ENCODE measurements around the gene BLACAT1. TPM values are rescaled to one million over a fixed set of nuclear protein-coding genes. Genes with fewer than 3 reads are reported as not detected.
"Not testable (repeated sequence)": the region's sequence is repeated elsewhere in the genome, so short reads cannot be mapped to it uniquely, and the experiment has no call there.

Gene BLACAT1
- total RNA-seq, 4 donors from 2014 or later = 0.53 to 3.6 (median 1.5) TPM; not detected in 1

DNA sequence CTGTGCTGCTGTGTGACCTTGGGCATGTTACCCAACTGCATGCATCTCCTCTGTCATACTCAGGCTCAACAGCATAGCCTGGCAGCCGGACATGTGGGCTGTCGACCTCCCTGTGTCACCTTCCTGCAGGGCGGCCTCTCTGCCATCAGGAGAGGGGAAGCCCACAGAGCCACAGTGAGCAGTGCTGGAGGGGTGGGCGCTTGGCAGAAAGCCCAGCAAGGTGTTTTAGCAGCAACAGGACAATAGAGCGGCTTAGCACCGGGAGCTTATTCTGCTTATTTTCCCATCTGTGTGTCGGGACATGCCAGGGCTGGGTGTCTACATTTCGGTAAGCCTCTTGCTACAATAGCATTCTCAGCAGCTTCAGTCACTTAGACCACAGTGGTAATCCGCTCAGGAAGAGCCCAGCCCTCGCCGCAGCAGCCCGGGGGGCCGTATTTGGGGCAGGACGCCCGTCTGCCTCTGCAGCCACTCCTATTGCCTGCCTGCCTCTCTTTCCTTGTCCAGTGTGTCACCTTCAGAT lies 25.8 kb upstream of the BLACAT1 start:
- no peaks in the 10 kb centered on the region for H3K36me3 ChIP-seq
- H3K27me3 ChIP-seq = no peaks in the 10 kb centered on the region
- no peak overlapping the region for H3K27ac ChIP-seq
- no peaks in the 10 kb centered on the region for H3K9me3 ChIP-seq
- no peak for DNase-seq
- TF ChIP-seq POLR2A (IDR thresholded peaks at IDR 0.05) = no peak
- TF ChIP-seq CTCF (IDR thresholded peaks at IDR 0.05) = no peak
- H3K4me3 ChIP-seq = no peak overlapping the region
- peaks cover 0 to 8% (median 7%) of the 10 kb centered on the region in 4 donors for H3K4me1 ChIP-seq

- no peak for TF ChIP-seq POLR2A (IDR thresholded peaks at IDR 0.05)
- no peak for TF ChIP-seq CTCF (IDR thresholded peaks at IDR 0.05)
- H3K9me3 ChIP-seq = no peaks in the 10 kb centered on the region
- no peak overlapping the region for H3K27ac ChIP-seq
- no peak overlapping the region for H3K4me3 ChIP-seq
- no peaks in the 10 kb centered on the region for H3K27me3 ChIP-seq
- no peaks in the 10 kb centered on the region for H3K36me3 ChIP-seq
- H3K4me1 ChIP-seq = peaks cover 0 to 8% (median 7%) of the 10 kb centered on the region in 4 donors
- no peak for DNase-seq
Measured at GRCh38 chr1:205481218-205481617, 25.4 kb upstream of the BLACAT1 start.

DNA sequence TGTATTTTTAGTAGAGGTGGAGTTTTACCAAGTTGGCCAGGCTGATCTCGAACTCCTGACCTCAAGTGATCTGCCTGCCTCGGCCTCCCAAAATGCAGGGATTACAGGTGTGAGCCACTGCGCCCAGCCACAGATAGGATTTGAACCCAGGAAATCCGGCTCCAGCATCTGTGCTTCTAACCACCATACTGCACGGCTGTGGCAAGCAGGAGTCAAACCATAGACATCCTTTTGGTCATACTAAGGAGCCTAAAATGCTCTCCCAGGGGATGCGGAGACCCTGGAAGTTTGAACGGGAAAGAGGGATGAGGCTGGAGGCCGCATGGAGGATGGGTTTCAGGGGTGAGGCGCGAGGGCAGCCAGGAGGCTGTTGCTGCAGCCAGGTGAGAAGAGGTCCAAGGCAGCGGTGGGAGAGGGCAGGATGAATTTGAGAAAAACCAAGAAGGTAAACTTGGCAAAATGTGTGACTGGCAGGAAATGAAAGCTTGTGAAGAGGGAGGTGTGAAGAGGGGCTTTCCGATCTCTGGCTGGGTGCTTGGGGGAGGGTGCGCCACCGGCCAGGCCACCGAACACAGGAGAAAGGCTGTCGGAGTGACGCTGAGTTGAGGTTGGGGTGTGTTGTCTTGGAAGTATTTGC lies 24.6 kb upstream of the BLACAT1 start:
- no peak for TF ChIP-seq POLR2A (IDR thresholded peaks at IDR 0.05)
- no peak for TF ChIP-seq CTCF (IDR thresholded peaks at IDR 0.05)
- peak in 1 of 3 donors; percentile 21 for DNase-seq

DNA sequence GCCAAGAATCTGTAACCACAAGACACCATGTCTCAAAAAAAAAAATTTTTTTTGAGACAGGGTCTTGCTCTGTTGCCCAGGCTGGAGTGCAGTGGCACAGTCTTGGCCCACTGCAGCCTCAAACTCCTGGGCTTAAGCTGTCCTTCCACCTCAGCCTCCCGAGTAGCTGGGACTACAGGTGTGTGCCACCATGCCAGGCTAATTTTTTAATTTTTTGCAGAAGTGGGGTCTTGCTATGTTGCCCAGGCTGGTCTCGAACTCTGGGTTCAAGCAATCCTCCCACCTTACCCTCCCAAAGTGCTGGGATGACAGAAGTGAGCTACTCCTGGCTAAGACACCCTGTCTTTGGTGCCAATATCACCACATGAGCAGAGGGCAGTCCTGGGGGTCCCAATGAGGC lies 23.1 kb upstream of the BLACAT1 start:
- not testable (repeated sequence) for H3K9me3 ChIP-seq, H3K4me3 ChIP-seq, H3K36me3 ChIP-seq, H3K4me1 ChIP-seq, DNase-seq, H3K27me3 ChIP-seq, H3K27ac ChIP-seq

More for the DNA sequence above, 24.6 kb upstream of the BLACAT1 start:
- H3K9me3 ChIP-seq = no peaks in the 10 kb centered on the region
- peaks cover 0 to 8% (median 5%) of the 10 kb centered on the region in 4 donors for H3K4me1 ChIP-seq
- H3K4me3 ChIP-seq = no peak overlapping the region
- H3K27me3 ChIP-seq = no peaks in the 10 kb centered on the region
- H3K27ac ChIP-seq = no peak overlapping the region
- no peaks in the 10 kb centered on the region for H3K36me3 ChIP-seq

DNA sequence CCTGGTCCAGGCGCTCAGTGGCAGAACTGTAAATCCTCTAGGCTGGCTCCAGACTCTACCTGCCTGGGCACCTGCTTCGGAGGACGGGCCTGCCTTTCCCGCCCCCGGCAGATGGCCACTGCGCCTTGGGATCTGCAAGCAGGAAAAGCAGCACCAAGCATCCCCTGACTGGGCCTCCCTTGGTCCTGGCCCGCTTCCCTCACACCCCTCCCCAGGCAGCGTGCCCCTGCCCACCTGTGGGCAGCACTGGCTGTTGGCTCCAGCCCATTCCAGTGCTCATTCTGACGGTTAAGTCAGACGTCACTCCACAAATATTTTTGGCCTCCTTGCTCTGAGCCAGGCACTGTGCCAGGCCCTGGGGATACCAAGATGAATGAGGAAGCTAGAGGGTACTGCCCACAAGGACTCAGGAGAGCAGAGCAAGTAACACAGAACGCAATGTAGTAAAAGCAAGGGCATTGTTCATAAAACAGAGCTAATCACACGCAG lies 22.0 kb upstream of the BLACAT1 start:
- Histone ChIP-seq H3K4me3 (no peak overlapping the region), H3K27me3 (no peaks in the 10 kb centered on the region), H3K36me3 (no peaks in the 10 kb centered on the region), H3K27ac (no peak overlapping the region), H3K9me3 (peaks cover 0 to 9% (median 0%) of the 10 kb centered on the region in 4 donors), H3K4me1 (peaks cover 0 to 8% (median 4%) of the 10 kb centered on the region in 4 donors)
- DNase-seq = no peak
- TF ChIP-seq POLR2A (IDR thresholded peaks at IDR 0.05) = no peak
- no peak for TF ChIP-seq CTCF (IDR thresholded peaks at IDR 0.05)

DNA sequence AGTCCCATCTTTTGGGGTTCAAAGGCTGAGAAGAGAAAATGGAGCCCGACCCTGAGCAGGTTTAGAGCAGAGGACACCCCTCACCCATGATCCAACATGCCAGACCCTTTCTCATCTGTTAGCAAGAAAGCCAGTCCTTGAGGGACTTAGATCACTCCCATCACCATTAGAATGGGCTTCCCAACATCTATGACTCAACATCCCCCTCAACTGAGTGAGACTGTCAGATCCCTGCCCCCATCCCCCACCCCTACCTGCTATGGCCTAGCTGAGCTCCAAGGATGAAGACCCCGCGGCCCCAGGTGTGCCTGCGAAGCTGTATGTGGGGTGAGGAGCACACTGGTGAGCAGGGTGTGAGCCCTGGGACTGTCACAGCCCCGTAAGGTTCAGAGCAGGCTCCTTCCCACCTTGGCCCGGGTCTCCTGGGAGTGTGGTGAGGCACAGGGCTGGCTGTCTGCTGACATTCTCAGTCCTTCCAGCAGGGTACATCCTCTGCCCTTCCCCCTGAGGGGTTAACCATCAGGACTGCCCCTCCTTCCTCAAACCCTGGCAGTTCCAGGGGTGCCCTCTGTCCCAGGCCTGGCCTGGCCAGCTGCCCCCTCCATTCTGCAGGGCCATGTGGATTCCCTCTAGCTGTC lies 21.4 kb upstream of the BLACAT1 start:
- peaks cover 0 to 8% (median 4%) of the 10 kb centered on the region in 4 donors for H3K4me1 ChIP-seq
- no peak for DNase-seq
- no peak overlapping the region for H3K27ac ChIP-seq
- no peaks in the 10 kb centered on the region for H3K27me3 ChIP-seq
- H3K9me3 ChIP-seq = peaks cover 0 to 9% (median 0%) of the 10 kb centered on the region in 4 donors
- no peak for TF ChIP-seq POLR2A (IDR thresholded peaks at IDR 0.05)
- TF ChIP-seq CTCF (IDR thresholded peaks at IDR 0.05) = no peak
- no peaks in the 10 kb centered on the region for H3K36me3 ChIP-seq
- no peak overlapping the region for H3K4me3 ChIP-seq

Measured in Peyer's patch (tissue), 4 donors.